Fibroblast of lung (primary cell): Measurements from ENCODE around the gene FHIP1B. TPM values are rescaled to one million over a fixed set of nuclear protein-coding genes. Genes with fewer than 3 reads are reported as not detected.

Experiments used
- DNase-seq, 2 donors: peaks; one replicate each; pipeline versions ENCODE4 v3.0.0 to v3.0.0-alpha.2; 2010; ENCODE audit warnings: low read depth in 2 of 2
- H2AFZ ChIP-seq: 2 replicates; pipeline ENCODE4 v1.5.1; 2012; ENCODE audit warnings: low read length, control low read depth, inconsistent platforms
- H3K27ac ChIP-seq: 2 replicates; pipeline ENCODE4 v1.5.1; 2011; ENCODE audit warnings: low read length, control low read depth; ENCODE audit not compliant: insufficient read depth
- H3K27me3 ChIP-seq: 2 replicates; pipeline ENCODE4 v1.5.1; 2011; ENCODE audit warnings: mild to moderate bottlenecking, low read length; ENCODE audit not compliant: control insufficient read depth, insufficient read depth
- H3K36me3 ChIP-seq: 2 replicates; pipeline ENCODE4 v1.5.1; 2011; ENCODE audit warnings: low read length; ENCODE audit not compliant: control insufficient read depth, insufficient read depth
- H3K4me1 ChIP-seq: 2 replicates; pipeline ENCODE4 v1.5.1; 2011; ENCODE audit warnings: low read length; ENCODE audit not compliant: control insufficient read depth, insufficient read depth; ENCODE audit errors: extremely low read depth
- H3K4me2 ChIP-seq: 2 replicates; pipeline ENCODE4 v1.5.1; 2011; ENCODE audit warnings: low read length, control low read depth; ENCODE audit not compliant: insufficient read depth; ENCODE audit errors: extremely low read depth
- H3K4me3 ChIP-seq, 4 experiments: fragments of 200-600 bp in 1 of 4; sonication (generic) in 1 of 4; replicated peaks in 1 of 4; 2 replicates each; pipeline ENCODE4 v1.5.1; 2011 to 2016; ENCODE audit warnings: low read length in 4 of 4, low read depth in 3 of 4, mild to moderate bottlenecking in 3 of 4, control low read depth in 2 of 4, inconsistent platforms in 1 of 4, mixed read lengths in 1 of 4; ENCODE audit not compliant: insufficient read depth in 1 of 4; ENCODE audit errors: control extremely low read depth in 1 of 4
- H3K79me2 ChIP-seq: 2 replicates; pipeline ENCODE4 v1.5.1; 2012; ENCODE audit warnings: mild to moderate bottlenecking, low read length, inconsistent platforms; ENCODE audit not compliant: control insufficient read depth, insufficient read depth
- H3K9ac ChIP-seq: 2 replicates; pipeline ENCODE4 v1.5.1; 2011; ENCODE audit warnings: mild to moderate bottlenecking, low read length, control low read depth; ENCODE audit not compliant: insufficient read depth
- H3K9me3 ChIP-seq: 2 replicates; pipeline ENCODE4 v1.5.1; 2012; ENCODE audit warnings: low read depth, low read length; ENCODE audit not compliant: control insufficient read depth, insufficient read depth
- H4K20me1 ChIP-seq: 2 replicates; pipeline ENCODE4 v1.5.1; 2011; ENCODE audit warnings: low read length; ENCODE audit not compliant: control insufficient read depth, insufficient read depth; ENCODE audit errors: extremely low read depth
- CTCF ChIP-seq, 2 donors: IDR thresholded peaks in 1 of 2; conservative IDR thresholded peaks in 1 of 2; 1 replicate in 1 of 2; 2 replicates in 1 of 2; pipeline ENCODE4 v1.5.1; 2011 to 2012; ENCODE audit warnings: low read length in 2 of 2, control low read depth in 1 of 2, inconsistent platforms in 1 of 2, low read depth in 1 of 2, mild to moderate bottlenecking in 1 of 2
- EZH2 ChIP-seq: IDR thresholded peaks from 2 replicates; pipeline ENCODE4 v1.5.1; 2012; ENCODE audit warnings: low read length, control low read depth, mild to moderate bottlenecking; ENCODE audit errors: missing control alignments
- polyA plus RNA-seq, 2 donors: library from polyadenylated mRNA; depleted of rRNA in 1 of 2; stranded (reverse) in 1 of 2; unstranded in 1 of 2; fragments of >200 nt; gene quantifications; 2 replicates each; pipeline ENCODE4 v1.2.1, GENCODE V29; 2011 to 2012; ENCODE audit warnings: missing spikeins in 1 of 2
- total RNA-seq: library from RNA; depleted of rRNA; stranded (reverse); fragments of >200 nt; gene quantifications from 2 replicates; pipeline ENCODE4 v1.2.1, GENCODE V29; 2014

Gene FHIP1B
- total and polyA plus RNA-seq, 2 donors (not counting 1 experiment from before 2014, with no cell fraction given): 9.2 to 15.4 TPM

- Histone ChIP-seq H3K4me1 (no peaks in the 10 kb centered on the region), H3K79me2 (no peaks in the 10 kb centered on the region), H2AFZ (no peak overlapping the region), H3K9ac (no peak overlapping the region), H3K4me3 (no peak overlapping the region), H4K20me1 (no peaks in the 10 kb centered on the region), H3K9me3 (no peaks in the 10 kb centered on the region), H3K27me3 (peaks cover 3% of the 10 kb centered on the region), H3K27ac (no peak overlapping the region), H3K4me2 (no peak overlapping the region), H3K36me3 (no peaks in the 10 kb centered on the region)
- no peak for DNase-seq
- no peak for TF ChIP-seq EZH2
These were observed 11.1 kb upstream of the FHIP1B start for GRCh38 chr11:6245536-6245935.

- no peaks in the 10 kb centered on the region for H3K79me2 ChIP-seq
- no peaks in the 10 kb centered on the region for H4K20me1 ChIP-seq
- peaks cover 13% of the 10 kb centered on the region for H3K27me3 ChIP-seq
- TF ChIP-seq CTCF (conservative IDR thresholded peaks at IDR 0.05 in 1 of 2, IDR thresholded peaks at IDR 0.05 in 1 of 2; ENCODE audit: low read depth in 1 of 2, low read length in 2 of 2) (no peak), EZH2 (no peak)
- H3K27ac ChIP-seq: no peak overlapping the region
- H3K4me3 ChIP-seq: no peak overlapping the region
- no peak overlapping the region for H3K4me2 ChIP-seq
- H3K9ac ChIP-seq: no peak overlapping the region
- no peak for DNase-seq
- no peaks in the 10 kb centered on the region for H3K9me3 ChIP-seq
- H3K4me1 ChIP-seq: no peaks in the 10 kb centered on the region
- H3K36me3 ChIP-seq: no peaks in the 10 kb centered on the region
- no peak overlapping the region for H2AFZ ChIP-seq
These were observed 6.9 kb upstream of the FHIP1B start for GRCh38 chr11:6241316-6241715.

GRCh38 chr11:6240781-6241180, 6.3 kb upstream of the FHIP1B start:
- TF ChIP-seq CTCF (conservative IDR thresholded peaks at IDR 0.05 in 1 of 2, IDR thresholded peaks at IDR 0.05 in 1 of 2; ENCODE audit: low read depth in 1 of 2, low read length in 2 of 2): no peak
- no peak for TF ChIP-seq EZH2
- no peaks in the 10 kb centered on the region for H3K9me3 ChIP-seq

More at GRCh38 chr11:6240781-6241180, 6.3 kb upstream of the FHIP1B start:
- H3K27ac ChIP-seq: no peak overlapping the region
- H3K79me2 ChIP-seq: no peaks in the 10 kb centered on the region
- H3K9ac ChIP-seq: no peak overlapping the region
- H3K4me1 ChIP-seq: no peaks in the 10 kb centered on the region
- H3K4me3 ChIP-seq: no peak overlapping the region
- H2AFZ ChIP-seq: no peak overlapping the region
- H3K4me2 ChIP-seq: no peak overlapping the region
- DNase-seq: no peak
- no peaks in the 10 kb centered on the region for H3K36me3 ChIP-seq
- no peaks in the 10 kb centered on the region for H4K20me1 ChIP-seq
- peaks cover 13% of the 10 kb centered on the region for H3K27me3 ChIP-seq
